Sigmoid colon (tissue), 4 donors: Measurements from ENCODE around the gene MC3R.

Source experiments
- POLR2A ChIP-seq, 2 donors: fragments of 450-650 bp; IDR thresholded peaks; one replicate each; pipeline ENCODE4 v1.6.1; 2016; ENCODE audit warnings: antibody characterized with exemption in 2 of 2, mild to moderate bottlenecking in 2 of 2, moderate library complexity in 2 of 2
- POLR2AphosphoS5 ChIP-seq, 4 donors: sonication (generic); formaldehyde crosslinking; IDR thresholded peaks; one replicate each; pipeline ENCODE4 v1.6.1; 2017; ENCODE audit warnings: antibody characterized with exemption in 4 of 4
- TF ChIP-seq, protein P1 (sequence below), 4 experiments: fragments of 450-650 bp in 3 of 4; fragments of 200-600 bp in 1 of 4; IDR thresholded peaks; one replicate each; pipeline ENCODE4 v1.5.1; 2016 to 2019; ENCODE audit warnings: antibody characterized with exemption in 4 of 4, mild to moderate bottlenecking in 3 of 4, moderate library complexity in 2 of 4

DNA sequence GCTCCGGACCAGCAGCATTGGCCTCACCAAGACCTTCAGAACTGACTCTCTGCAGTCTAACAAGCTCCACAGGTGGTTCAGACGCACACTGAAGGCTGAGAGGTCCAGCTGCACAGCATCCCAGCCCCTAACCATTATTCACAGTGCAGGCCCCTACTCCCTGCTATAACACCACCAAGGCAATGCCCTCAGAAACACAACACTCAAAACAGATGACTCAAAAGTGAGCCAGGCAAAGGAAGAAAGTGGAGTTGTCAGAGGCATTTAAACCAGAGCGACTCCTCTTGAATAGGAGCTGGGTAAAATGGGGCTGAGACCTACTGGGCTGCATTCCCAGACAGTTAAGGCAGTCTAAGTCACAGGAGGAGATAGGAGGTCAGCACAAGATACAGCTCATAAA, 20.5 kb upstream of the MC3R start:
- TF ChIP-seq, protein P1, sequence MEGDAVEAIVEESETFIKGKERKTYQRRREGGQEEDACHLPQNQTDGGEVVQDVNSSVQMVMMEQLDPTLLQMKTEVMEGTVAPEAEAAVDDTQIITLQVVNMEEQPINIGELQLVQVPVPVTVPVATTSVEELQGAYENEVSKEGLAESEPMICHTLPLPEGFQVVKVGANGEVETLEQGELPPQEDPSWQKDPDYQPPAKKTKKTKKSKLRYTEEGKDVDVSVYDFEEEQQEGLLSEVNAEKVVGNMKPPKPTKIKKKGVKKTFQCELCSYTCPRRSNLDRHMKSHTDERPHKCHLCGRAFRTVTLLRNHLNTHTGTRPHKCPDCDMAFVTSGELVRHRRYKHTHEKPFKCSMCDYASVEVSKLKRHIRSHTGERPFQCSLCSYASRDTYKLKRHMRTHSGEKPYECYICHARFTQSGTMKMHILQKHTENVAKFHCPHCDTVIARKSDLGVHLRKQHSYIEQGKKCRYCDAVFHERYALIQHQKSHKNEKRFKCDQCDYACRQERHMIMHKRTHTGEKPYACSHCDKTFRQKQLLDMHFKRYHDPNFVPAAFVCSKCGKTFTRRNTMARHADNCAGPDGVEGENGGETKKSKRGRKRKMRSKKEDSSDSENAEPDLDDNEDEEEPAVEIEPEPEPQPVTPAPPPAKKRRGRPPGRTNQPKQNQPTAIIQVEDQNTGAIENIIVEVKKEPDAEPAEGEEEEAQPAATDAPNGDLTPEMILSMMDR (IDR thresholded peaks at IDR 0.05) = no peak
- TF ChIP-seq POLR2A (IDR thresholded peaks at IDR 0.05) (no peak), POLR2AphosphoS5 (IDR thresholded peaks at IDR 0.05) (no peak)
